OCI-LY1 (cell line): ENCODE results near the gene KCNJ4.

Experiments used
- H2AFZ ChIP-seq: fragments of 200-600 bp; sonication (generic), shearing (Covaris generic); 2 replicates; pipeline ENCODE4 v1.6.0; 2014; ENCODE audit warnings: antibody characterized with exemption, mild to moderate bottlenecking, low read length
- H3F3A ChIP-seq: fragments of 200-600 bp; sonication (generic), shearing (Covaris generic); 2 replicates; pipeline ENCODE4 v1.6.0; 2014; ENCODE audit warnings: mild to moderate bottlenecking, antibody characterized with exemption, low read length, moderate library complexity; ENCODE audit not compliant: insufficient read depth
- H3K27ac ChIP-seq: fragments of 200-600 bp; sonication (generic); 2 replicates; pipeline ENCODE4 v1.5.1; 2014; ENCODE audit warnings: low read length, mixed run types, mild to moderate bottlenecking, low read depth; ENCODE audit not compliant: poor library complexity, severe bottlenecking
- H3K27me3 ChIP-seq: fragments of 200-600 bp; sonication (generic); 2 replicates; pipeline ENCODE4 v1.6.0; 2014; ENCODE audit warnings: antibody characterized with exemption, mild to moderate bottlenecking, low read length, moderate library complexity; ENCODE audit not compliant: insufficient read depth
- H3K36me3 ChIP-seq: fragments of 200-600 bp; sonication (generic); 2 replicates; pipeline ENCODE4 v1.6.1; 2014; ENCODE audit warnings: mild to moderate bottlenecking, antibody characterized with exemption, low read length, moderate library complexity, mixed read lengths; ENCODE audit not compliant: insufficient read depth
- H3K4me1 ChIP-seq: fragments of 200-600 bp; sonication (generic); 2 replicates; pipeline ENCODE4 v1.5.1; 2014; ENCODE audit warnings: mild to moderate bottlenecking, low read length, moderate library complexity; ENCODE audit not compliant: insufficient read depth, severe bottlenecking
- H3K4me2 ChIP-seq: fragments of 200-600 bp; sonication (generic), shearing (Covaris generic); 2 replicates; pipeline ENCODE4 v1.6.1; 2014; ENCODE audit warnings: low read length
- H3K4me3 ChIP-seq: fragments of 200-600 bp; sonication (generic); 2 replicates; pipeline ENCODE4 v1.5.1; 2014; ENCODE audit warnings: low read length, low read depth, mild to moderate bottlenecking, mixed read lengths; ENCODE audit not compliant: poor library complexity, severe bottlenecking
- H3K79me2 ChIP-seq: fragments of 200-600 bp; shearing (Covaris generic); 2 replicates; pipeline ENCODE4 v1.6.1; 2016; ENCODE audit warnings: mixed run types, low read length, mixed read lengths; ENCODE audit not compliant: insufficient read depth
- H3K9ac ChIP-seq: fragments of 200-600 bp; sonication (generic), shearing (Covaris generic); 2 replicates; pipeline ENCODE4 v1.6.1; 2014; ENCODE audit warnings: mild to moderate bottlenecking, low read length, mixed read lengths
- H3K9me2 ChIP-seq: fragments of 200-600 bp; sonication (generic), shearing (Covaris generic); 2 replicates; pipeline ENCODE4 v1.6.1; 2014; ENCODE audit warnings: low read depth, mild to moderate bottlenecking, low read length, mixed read lengths
- H3K9me3 ChIP-seq: fragments of 200-600 bp; shearing (Covaris generic); 2 replicates; pipeline ENCODE4 v1.6.1; 2014; ENCODE audit warnings: low read length, mixed read lengths
- H4K20me1 ChIP-seq: fragments of 200-600 bp; sonication (generic), shearing (Covaris generic); 2 replicates; pipeline ENCODE4 v1.6.0; 2016; ENCODE audit warnings: mild to moderate bottlenecking, low read length; ENCODE audit not compliant: insufficient read depth
- CTCF ChIP-seq: fragments of 200-600 bp; sonication (generic), shearing (Covaris generic); IDR thresholded peaks from 2 replicates; pipeline ENCODE4 v1.5.1; 2017; ENCODE audit warnings: mild to moderate bottlenecking, antibody characterized with exemption, low read length, moderate library complexity, mixed read lengths
- EZH2 ChIP-seq: fragments of 200-600 bp; sonication (generic), shearing (Covaris generic); IDR thresholded peaks from 2 replicates; pipeline ENCODE4 v1.8.0; 2017; ENCODE audit warnings: borderline replicate concordance, mixed run types, mild to moderate bottlenecking, antibody characterized with exemption, low read length, moderate library complexity, mixed read lengths

KCNJ4 gene

GRCh38 chr22:38435965-38436364 lies 19.0 kb downstream of the KCNJ4 start:
- TF ChIP-seq CTCF = no peak
- no peak for TF ChIP-seq EZH2
- H3K4me2 ChIP-seq = no peak overlapping the region
- 0 out of 2 replicates have a peak, but pooled peaks cover 6% of the 10 kb centered on the region for H3K27me3 ChIP-seq
- H3K9ac ChIP-seq = no peak overlapping the region
- H3F3A ChIP-seq = no peaks in the 10 kb centered on the region
- H3K27ac ChIP-seq = no peak overlapping the region
- H3K4me3 ChIP-seq = no peak overlapping the region
- H3K36me3 ChIP-seq = no peaks in the 10 kb centered on the region
- H3K9me3 ChIP-seq = no peaks in the 10 kb centered on the region
- H2AFZ ChIP-seq = no peak overlapping the region
- H3K4me1 ChIP-seq = no peaks in the 10 kb centered on the region
- no peaks in the 10 kb centered on the region for H4K20me1 ChIP-seq
- no peaks in the 10 kb centered on the region for H3K79me2 ChIP-seq
- no peaks in the 10 kb centered on the region for H3K9me2 ChIP-seq

- H3K27ac ChIP-seq = no peak overlapping the region
- H3K9me3 ChIP-seq = no peaks in the 10 kb centered on the region
- H2AFZ ChIP-seq = no peak overlapping the region
- H3K4me3 ChIP-seq = no peak overlapping the region
- no peak overlapping the region for H3K4me2 ChIP-seq
- H3K9ac ChIP-seq = no peak overlapping the region
- TF ChIP-seq EZH2 = no peak
- no peak for TF ChIP-seq CTCF
- no peaks in the 10 kb centered on the region for H3K4me1 ChIP-seq
- no peaks in the 10 kb centered on the region for H3K36me3 ChIP-seq
- H4K20me1 ChIP-seq = no peaks in the 10 kb centered on the region
- no peaks in the 10 kb centered on the region for H3K9me2 ChIP-seq
- H3K79me2 ChIP-seq = no peaks in the 10 kb centered on the region
- H3K27me3 ChIP-seq = 0 out of 2 replicates have a peak, but pooled peaks cover 6% of the 10 kb centered on the region
- no peaks in the 10 kb centered on the region for H3F3A ChIP-seq
Observed at GRCh38 chr22:38435010-38435409, 20.0 kb downstream of the KCNJ4 start.

GRCh38 chr22:38433871-38434270 lies 21.1 kb downstream of the KCNJ4 start:
- Histone ChIP-seq H3K27ac (no peak overlapping the region), H2AFZ (no peak overlapping the region), H3K27me3 (0 out of 2 replicates have a peak, but pooled peaks cover 6% of the 10 kb centered on the region), H3K9me3 (no peaks in the 10 kb centered on the region), H4K20me1 (no peaks in the 10 kb centered on the region), H3K9me2 (no peaks in the 10 kb centered on the region), H3K4me3 (no peak overlapping the region), H3K4me2 (no peak overlapping the region), H3K79me2 (no peaks in the 10 kb centered on the region), H3K9ac (no peak overlapping the region), H3F3A (no peaks in the 10 kb centered on the region), H3K4me1 (no peaks in the 10 kb centered on the region), H3K36me3 (no peaks in the 10 kb centered on the region)
- TF ChIP-seq CTCF (no peak), EZH2 (no peak)
